ENCODE data around the gene GARIN5A.

Gene GARIN5A

DNA sequence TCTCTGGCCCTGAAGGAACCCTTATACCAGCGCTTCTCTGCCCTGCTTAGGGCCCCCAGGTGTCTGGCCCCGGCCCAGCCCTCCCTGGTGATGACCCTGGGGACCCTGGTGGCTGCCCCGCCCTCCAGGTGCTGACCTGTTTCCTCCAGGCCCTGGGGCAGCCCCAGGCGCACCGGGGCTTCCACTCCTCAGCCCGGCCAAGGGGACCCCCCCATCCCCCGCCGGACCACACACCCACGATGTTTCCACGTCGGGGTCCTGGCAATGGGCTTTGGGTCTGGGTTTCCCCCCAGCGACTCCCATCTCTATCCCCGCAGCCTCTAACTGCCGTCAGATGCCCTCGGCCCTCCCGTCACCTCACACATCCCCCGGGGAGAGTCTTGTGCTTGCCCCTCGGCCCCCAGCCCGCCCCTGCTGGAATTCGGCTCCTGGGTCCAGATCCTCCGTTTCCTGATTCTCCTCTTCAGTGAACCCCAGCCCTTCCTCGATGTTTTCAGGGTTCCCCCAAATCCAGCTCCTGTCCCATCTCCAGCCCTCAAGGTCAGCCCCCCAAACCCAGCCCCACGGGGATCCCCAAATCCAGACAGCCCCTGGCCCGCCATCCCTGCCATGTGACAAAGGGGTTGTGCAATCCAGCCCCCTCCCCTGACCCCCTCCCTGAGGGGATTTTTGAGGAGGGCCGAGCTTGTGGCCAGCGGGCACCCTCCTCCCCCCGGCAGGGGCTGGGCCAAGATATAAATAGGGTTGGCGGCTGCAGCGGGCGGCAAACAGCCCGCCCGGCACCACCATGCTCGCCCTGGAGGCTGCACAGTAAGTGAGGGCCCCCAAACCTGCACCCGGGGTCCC, 58.2 kb downstream of the GARIN5A start, which contains the start of gene SPIB:
Gene SPIB (plus strand): TSS at position 763 of the 846 bp plus-strand sequence. CDS start 25 bp downstream, at position 788.
- no peak for DNase-seq (ENCODE audit: low spot score)
- FAIRE-seq = no peak

DNA sequence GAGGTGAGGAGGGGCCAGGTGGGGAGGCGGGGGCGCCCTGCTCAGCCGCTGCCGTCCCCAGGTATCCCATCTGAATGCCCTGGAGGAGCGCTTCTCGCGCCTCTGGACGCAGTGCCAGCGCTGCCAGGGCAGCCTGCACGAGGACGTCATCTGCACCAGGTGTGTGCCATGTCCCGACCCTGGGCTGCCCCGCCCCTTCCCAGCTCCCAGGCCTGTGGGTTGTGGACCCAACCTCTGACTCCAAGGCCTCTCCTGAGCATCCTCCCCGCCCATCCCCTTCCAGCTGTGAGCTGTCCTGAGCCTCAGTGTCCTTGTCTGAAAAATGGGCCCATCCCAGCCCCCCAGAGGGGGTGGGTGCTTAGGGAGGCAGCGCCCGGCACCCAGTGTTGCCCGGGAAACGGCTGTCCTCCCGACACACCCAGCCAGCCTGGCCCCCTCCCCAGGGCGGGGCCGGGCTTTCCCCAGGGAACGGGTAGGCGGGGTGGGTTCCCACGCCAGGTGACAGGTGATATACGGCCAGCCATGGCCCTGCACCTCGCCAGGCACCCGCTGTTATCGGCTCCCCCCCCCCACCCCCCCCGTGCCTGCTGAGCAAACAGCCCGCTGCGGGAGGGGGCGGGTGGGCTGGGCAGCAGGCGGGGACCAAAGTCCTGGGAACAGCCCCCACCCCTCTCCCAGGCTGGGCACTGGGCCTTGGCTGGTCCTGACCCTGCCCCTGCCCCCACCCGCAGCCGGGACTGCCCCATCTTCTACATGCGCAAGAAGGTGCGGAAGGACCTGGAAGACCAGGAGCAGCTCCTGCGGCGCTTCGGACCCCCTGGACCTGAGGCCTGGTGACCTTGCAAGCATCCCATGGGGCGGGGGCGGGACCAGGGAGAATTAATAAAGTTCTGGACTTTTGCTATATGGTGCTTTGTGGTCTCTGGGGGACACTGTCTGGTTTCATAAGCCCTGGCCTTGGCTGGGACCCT, 59.3 kb downstream of the GARIN5A start:
- DNase-seq (ENCODE audit: low spot score) (no peak), FAIRE-seq (no peak)

Data from urothelium cell line (cell line).